Measurements from ENCODE around the gene LONP2.
A peak's percentile ranks its signal among the peaks of the same experiment; 100 is the strongest.
"Not testable (repeated sequence)": the region's sequence is repeated elsewhere in the genome, so short reads cannot be mapped to it uniquely, and the experiment has no call there.

The LONP2 gene

DNA sequence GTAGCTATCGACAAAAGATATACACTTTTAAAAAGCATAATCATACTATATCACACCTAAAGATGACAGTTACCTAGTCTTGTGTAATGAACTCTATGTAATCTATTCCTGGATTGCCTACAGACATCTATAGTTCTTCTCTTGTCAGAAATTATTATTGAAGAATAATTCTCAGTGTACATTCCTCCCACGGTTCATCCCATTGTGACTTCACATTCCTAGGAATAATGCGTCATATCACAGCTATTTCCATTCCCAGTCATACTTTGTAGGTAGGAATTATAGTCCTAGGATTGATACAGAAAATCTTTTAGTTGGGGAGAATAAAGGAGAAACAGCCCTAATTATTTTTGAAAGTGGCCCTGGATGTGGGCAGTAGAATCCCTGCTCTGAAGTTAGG is 47.2 kb downstream of the LONP2 start:
- no peak for DNase-seq (ENCODE audit: low spot score)

- DNase-seq (ENCODE audit: low spot score) = no peak
Observed at GRCh38 chr16:48291754-48292153, 47.7 kb downstream of the LONP2 start.

DNA sequence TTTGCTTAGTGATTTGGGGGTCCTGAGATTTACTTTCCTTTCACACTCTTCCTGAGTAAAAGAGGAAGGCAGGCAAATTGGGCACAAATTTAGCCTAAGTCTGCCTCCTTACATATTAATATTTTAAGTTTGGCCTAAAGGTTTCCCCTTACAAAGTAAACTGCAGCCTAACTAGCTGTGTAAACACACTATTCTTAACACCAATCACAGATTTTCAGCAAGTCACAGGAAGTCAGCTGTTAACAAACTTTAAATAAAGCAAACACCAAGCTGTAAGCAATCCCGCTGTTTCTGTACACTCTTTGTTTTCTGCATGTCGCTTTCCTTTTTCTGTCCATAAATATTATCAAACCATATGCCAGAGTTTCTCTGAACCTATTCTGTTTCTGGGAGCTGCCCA is 48.4 kb downstream of the LONP2 start:
- no peak for DNase-seq (ENCODE audit: low spot score)

DNA sequence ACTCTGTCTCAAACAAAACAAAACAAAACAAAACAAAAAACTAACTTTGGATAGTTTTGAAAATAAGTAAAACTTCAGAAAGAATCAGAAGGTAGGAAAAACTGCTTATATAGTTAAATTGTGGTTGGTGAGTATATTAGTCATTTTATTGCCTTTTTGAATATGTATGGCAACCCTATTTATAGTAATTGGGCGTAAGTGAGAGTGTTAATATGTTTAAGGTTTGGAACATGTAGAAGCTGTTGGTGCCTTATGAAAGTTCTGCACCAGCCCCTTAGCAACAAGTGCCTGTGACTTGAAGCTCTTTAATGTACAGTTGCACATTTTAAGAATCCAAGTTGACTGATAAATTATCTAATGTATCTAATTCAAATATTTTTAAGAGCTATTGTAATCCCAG is 50.6 kb downstream of the LONP2 start:
- DNase-seq (ENCODE audit: low spot score) = no peak

DNA sequence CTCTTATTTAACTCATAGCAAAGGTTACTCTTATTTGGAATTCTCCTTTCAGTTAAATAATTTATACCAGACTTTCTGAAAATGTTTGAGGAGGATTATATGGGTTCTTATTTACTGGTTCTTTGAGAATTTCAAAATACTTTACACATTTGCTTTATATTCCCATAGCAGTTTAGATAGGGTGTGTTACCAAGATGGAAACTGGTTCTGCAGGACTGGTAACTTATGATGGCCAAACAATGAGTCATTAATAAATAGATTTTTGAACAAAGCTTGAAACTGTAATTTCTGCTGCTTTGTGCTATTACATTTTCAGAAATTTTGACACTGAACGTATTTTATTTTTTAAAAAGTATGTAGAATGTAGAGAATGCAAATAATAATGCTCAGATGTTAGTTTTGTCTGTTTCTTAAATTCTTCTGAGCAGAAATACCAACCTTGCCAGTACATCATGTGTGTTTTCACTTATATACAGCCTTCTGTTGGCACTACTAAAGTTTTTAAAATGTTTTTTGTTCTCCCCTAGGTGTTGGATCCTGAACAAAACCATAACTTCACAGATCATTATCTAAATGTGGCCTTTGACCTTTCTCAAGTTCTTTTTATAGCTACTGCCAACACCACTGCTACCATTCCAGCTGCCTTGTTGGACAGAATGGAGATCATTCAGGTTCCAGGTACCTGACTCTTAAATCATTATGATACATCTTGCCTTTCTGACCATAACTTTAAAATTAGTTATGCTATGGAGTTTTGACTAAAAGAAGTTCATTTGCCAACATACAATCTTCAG is 51.6 kb downstream of the LONP2 start:
- DNase-seq (ENCODE audit: low spot score) = no peak

DNA sequence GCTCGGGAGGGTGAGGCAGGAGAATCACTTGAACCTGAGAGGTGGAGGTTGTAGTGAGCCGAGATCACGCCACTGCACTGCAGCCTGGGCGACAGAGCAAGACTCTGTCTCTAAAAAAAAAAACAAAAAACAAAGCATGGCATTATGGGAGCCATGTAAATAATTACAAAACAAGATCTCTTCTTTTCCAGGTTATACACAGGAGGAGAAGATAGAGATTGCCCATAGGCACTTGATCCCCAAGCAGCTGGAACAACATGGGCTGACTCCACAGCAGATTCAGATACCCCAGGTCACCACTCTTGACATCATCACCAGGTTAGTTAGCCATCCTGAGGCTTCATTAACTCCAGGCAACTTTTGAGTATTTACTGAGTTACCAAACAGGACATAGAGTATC is 55.4 kb downstream of the LONP2 start:
- DNase-seq (ENCODE audit: low spot score) = no peak

GRCh38 chr16:48300391-48300856 is 56.3 kb downstream of the LONP2 start:
- DNase-seq (ENCODE audit: low spot score) = no peak

GRCh38 chr16:48308535-48308934 is 64.4 kb downstream of the LONP2 start:
- no peak for DNase-seq (ENCODE audit: low spot score)

GRCh38 chr16:48310908-48311641 is 67.0 kb downstream of the LONP2 start:
- no peak for DNase-seq (ENCODE audit: low spot score)

DNA sequence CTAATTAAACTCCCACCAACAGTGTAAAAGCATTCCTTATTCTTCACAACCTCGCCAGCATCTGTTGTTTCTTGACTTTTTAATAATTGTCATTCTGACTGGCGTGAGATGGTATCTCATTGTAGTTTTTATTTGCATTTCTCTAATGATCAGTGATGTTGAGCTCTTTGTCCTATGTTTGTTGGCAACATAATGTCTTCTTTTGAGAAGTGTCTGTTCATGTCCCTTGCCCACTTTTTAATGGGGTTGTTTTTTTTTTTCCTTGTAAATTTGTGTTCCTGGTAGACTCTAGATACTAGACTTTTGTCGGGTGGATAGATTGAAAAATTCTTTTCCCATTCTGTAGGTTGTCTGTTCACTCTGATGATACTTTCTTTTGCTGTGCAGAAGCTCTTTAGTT is 69.8 kb downstream of the LONP2 start:
- DNase-seq (ENCODE audit: low spot score) = not testable (repeated sequence)

DNA sequence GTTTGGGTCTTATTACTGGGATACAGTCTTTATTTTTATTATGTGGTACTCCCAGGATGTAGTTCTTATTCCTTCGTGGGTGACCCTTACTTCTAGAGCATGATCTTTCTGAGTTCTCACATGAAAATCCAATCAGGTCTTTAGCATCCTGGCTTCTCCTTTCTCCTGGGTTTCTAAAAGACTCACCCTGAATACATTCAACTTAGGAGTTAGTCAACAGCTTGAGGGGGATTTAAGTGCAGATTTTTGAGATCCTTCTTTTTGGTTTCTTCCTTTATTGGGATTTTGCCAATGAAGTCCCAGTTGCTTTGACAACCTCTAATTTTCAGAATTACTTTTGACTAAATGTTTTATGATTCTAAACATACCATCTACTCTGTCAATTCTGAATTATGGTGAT is 72.9 kb downstream of the LONP2 start:
- no peak for DNase-seq (ENCODE audit: low spot score)

DNA sequence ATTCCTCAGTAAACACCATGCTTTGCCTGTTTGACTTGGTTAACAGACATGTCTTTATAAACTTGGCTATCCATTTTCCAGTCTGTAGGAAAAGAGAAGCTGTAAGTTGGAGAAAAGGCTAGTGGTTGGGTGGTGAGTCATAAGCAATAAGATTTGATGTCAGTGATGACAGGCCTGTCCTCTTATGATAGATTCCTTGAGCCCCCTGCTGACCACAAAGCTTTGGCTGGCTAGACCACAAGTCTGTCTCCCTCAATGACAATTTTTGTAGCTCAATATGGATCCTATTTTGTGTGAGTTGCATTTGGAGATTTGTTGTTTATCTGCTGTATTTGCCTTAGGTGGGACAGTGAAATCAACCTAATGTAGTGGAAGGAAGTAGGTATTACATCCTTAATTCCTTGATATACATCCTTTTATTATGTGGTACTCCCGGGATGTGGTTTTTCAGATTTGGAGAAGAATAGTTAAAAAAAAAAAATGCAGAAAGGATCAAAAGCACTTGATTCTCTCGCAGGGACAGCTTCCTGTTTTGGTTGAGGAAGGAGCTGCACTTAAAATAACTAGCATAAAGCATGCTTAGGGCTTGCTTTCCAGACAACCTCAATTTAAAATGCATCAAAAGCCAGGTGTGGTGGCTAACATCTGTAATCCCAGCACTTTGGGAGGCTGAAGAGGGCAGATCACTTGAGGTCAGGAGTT is 73.7 kb downstream of the LONP2 start:
- DNase-seq (ENCODE audit: low spot score) = no peak

GRCh38 chr16:48318630-48319029 is 74.5 kb downstream of the LONP2 start:
- peak; percentile 18 for DNase-seq (ENCODE audit: low spot score)

DNA sequence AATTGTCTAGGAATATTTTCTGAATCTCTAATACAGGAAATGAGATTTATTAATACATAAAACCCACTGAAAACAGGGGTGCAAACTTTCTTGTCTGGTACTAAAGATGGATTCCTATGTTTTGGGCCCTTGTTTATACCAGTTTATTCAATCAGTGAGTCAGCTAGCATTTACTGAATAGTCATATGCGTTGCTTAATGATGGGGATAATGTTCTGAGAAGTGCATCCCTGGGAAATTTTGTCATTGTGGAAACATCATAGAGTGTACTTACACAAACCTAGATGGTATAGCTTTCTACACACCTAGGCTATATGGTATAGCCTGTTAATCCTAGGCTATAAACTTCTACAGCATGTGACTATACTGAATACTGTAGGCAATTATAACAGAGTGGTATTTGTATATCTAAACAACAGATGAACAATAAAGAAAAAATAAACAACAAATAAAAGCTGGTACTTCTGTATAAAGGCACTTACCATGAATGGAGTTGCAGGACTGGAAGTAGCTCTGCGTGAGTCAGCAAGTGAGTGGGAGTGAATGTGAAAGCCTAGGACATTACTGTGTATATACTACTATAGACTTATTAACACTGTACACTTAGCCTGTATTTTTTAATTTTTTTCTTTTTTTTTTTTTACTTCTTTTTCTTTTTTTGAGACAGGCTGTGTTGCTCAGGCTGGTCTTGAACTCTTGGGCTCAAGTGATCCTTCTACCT is 77.4 kb downstream of the LONP2 start:
- no peak for DNase-seq (ENCODE audit: low spot score)

DNA sequence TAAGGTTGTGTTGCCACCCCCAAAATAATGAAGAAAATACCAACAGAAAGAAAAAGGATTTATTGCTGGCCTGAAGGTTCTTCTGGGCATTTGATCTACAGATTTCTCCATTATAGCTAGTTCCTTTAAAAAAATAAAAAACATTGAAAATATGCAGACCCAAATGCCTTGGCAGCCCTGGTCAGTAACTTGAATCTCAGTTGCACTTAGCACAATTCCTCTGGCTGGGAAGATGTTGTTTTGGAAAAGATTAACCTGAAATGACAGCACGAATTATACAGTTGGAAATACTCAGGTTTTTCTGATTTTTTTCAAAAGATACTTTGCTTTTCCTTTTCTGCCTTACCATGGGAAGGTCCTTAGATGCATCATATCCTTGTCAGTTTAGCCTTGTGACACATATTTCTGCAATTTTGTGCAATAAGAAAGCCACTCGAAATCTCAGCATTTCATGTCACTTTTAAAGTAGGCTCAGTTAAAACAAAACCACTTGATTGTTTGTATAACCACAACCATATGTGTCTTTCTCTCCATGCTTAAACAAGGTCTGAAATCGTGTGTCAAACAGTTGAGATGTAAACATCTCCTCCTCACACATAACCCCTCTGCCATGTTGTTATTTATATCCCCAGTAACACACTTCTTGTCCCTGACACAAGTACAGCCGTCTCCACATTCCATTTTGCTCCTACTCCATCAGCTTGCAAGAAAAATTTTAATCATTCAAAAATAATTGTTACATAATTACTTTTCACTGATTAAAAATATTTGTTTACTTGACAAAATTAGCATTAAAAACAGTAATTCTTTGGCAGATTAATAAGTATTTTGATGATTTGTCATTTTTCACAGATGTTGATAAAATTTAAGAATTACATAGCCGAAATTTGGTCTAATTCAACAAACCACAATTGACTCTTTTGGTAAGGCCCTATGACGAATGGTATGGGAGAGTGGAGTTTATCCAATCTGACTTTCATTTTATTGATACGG is 80.0 kb downstream of the LONP2 start:
- no peak for DNase-seq (ENCODE audit: low spot score)

DNA sequence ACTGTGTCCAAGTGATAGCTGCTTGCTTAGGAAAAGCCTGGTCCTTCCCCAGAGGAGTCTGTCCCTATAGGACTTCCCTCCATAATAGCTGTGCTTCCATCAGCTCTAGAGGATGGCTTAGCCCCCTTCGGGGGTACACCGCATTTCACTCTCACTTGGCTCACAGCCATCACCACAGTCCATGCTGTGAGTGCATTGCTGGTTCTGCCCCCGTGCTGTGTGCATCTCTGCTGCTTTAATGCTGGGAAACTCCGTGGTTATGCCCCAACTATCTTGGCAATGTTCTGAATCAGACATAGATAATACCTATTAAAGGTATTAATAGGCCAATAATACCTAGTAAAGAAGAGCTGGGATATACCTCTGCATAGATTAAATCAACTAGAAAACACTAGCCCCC is 82.8 kb downstream of the LONP2 start:
- DNase-seq (ENCODE audit: low spot score) = no peak

GRCh38 chr16:48329138-48329537 is 85.0 kb downstream of the LONP2 start:
- DNase-seq (ENCODE audit: low spot score) = no peak

GRCh38 chr16:48330189-48330840 is 86.2 kb downstream of the LONP2 start:
- no peak for DNase-seq (ENCODE audit: low spot score)

- no peak for DNase-seq (ENCODE audit: low spot score)
Observed at GRCh38 chr16:48330841-48331192, 86.7 kb downstream of the LONP2 start.

GRCh38 chr16:48332978-48333377 is 88.9 kb downstream of the LONP2 start:
- DNase-seq (ENCODE audit: low spot score) = no peak

DNA sequence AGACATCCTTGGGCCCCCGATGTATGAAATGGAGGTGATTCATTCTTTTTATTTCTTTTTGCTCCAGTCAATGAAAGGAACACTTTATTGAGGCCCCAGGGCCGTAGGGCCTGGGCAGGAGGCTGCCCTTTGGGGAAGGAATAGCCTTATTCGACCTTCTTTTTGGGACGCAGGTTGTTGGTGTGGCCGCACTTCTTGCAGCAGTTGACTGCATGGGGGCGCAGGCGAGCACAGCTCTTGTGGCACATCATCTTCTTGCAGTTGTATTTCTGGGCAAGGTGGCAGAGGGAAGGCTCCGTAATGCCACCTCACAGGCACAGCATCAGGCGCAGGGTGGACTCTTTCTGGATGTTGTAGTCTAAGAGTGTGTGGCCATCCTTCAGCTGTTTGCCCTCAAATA is 90.2 kb downstream of the LONP2 start:
- peak; percentile 26 for DNase-seq (ENCODE audit: low spot score)

All from iPS-NIHi11 (cell line).